GM18526 (cell line): ENCODE results near the gene GABRB1.

Source experiments
- POLR2A ChIP-seq: IDR thresholded peaks from 3 replicates; pipeline ENCODE4 v1.6.1; 2011; ENCODE audit not compliant: insufficient read length; ENCODE audit errors: extremely low read depth

GABRB1 gene

GRCh38 chr4:47073647-47074046 lies 42.3 kb downstream of the GABRB1 start:
- TF ChIP-seq POLR2A: no peak

GRCh38 chr4:47074816-47075215 lies 43.4 kb downstream of the GABRB1 start:
- no peak for TF ChIP-seq POLR2A

GRCh38 chr4:47075262-47075661 lies 43.9 kb downstream of the GABRB1 start:
- TF ChIP-seq POLR2A: no peak

- no peak for TF ChIP-seq POLR2A
Measured at GRCh38 chr4:47075919-47076318, 44.6 kb downstream of the GABRB1 start.

GRCh38 chr4:47084111-47084510 lies 52.7 kb downstream of the GABRB1 start:
- TF ChIP-seq POLR2A: no peak

- no peak for TF ChIP-seq POLR2A
Measured at GRCh38 chr4:47084795-47085194, 53.4 kb downstream of the GABRB1 start.

- TF ChIP-seq POLR2A: no peak
Measured at GRCh38 chr4:47088298-47088697, 56.9 kb downstream of the GABRB1 start.

GRCh38 chr4:47095884-47096283 lies 64.5 kb downstream of the GABRB1 start:
- no peak for TF ChIP-seq POLR2A

- no peak for TF ChIP-seq POLR2A
Measured at GRCh38 chr4:47101453-47101852, 70.1 kb downstream of the GABRB1 start.

GRCh38 chr4:47104986-47105385 lies 73.6 kb downstream of the GABRB1 start:
- no peak for TF ChIP-seq POLR2A

GRCh38 chr4:47106561-47106960 lies 75.2 kb downstream of the GABRB1 start:
- TF ChIP-seq POLR2A: no peak

- TF ChIP-seq POLR2A: no peak
Measured at GRCh38 chr4:47109379-47109778, 78.0 kb downstream of the GABRB1 start.

- no peak for TF ChIP-seq POLR2A
Measured at GRCh38 chr4:47110546-47111132, 79.3 kb downstream of the GABRB1 start.

GRCh38 chr4:47118192-47118929 lies 87.0 kb downstream of the GABRB1 start:
- TF ChIP-seq POLR2A: no peak

- no peak for TF ChIP-seq POLR2A
Measured at GRCh38 chr4:47120783-47121182, 89.4 kb downstream of the GABRB1 start.

- no peak for TF ChIP-seq POLR2A
Measured at GRCh38 chr4:47122592-47123291, 91.4 kb downstream of the GABRB1 start.
